HG03558 (cell line): ENCODE measurements around the gene GIT1.

Experiments used
- ATAC-seq: cut with Tn5 transposase; IDR thresholded peaks from one replicate; pipeline ENCODE4 v1.9.1; 2021; ENCODE audit warnings: moderate number of reproducible peaks; ENCODE audit not compliant: unreplicated experiment; ENCODE audit errors: extremely low read depth

The GIT1 gene

GRCh38 chr17:29617125-29617480 lies 27.7 kb upstream of the GIT1 start:
- peak; percentile 35 for ATAC-seq

- no peak for ATAC-seq
Observed at GRCh38 chr17:29616300-29617048, 27.0 kb upstream of the GIT1 start.

DNA sequence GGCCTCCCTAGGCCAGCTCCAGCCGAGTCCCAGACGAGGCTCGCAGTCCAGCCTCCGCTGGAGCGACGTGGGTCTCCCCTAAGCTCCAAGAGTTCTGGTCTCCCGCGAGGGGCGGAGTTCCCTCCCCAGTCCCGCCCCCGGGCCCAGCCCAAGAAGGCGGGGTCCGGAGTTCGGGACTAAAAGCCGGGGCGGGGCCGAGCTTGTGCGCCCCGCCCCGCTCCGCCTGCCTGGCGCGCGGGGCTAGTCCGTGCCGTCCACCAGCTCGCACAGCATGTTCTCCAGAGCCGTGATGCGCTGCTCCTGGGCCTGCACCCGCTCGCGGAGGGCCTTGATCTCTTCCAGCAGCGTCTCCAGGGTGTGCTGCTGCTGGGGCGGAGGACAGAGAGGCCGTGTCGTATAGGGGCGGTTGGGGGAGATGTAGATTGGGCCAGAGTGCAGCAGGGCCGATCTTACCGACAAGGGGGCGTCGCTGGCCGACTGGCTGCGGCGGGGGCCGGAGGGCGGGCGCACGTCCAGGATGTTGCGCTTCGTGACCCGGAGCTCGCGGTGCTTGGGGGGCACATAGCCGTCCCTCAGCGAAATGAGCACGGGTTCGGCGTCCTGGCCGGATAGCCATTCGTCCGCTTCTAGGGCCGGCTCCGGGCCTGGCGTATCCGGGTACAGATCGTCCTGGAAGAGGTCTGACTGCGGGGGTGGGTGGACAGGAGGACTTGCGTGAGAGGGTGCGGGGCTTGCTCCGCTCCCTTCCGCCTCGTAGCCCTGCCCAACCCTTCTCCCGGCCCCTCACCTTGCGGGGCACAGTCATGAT lies 26.2 kb upstream of the GIT1 start:
- no peak for ATAC-seq

- no peak for ATAC-seq
Observed at GRCh38 chr17:29615048-29615385, 25.6 kb upstream of the GIT1 start.

- no peak for ATAC-seq
Observed at GRCh38 chr17:29614349-29615047, 25.1 kb upstream of the GIT1 start.

GRCh38 chr17:29613856-29614255 lies 24.4 kb upstream of the GIT1 start:
- no peak for ATAC-seq

DNA sequence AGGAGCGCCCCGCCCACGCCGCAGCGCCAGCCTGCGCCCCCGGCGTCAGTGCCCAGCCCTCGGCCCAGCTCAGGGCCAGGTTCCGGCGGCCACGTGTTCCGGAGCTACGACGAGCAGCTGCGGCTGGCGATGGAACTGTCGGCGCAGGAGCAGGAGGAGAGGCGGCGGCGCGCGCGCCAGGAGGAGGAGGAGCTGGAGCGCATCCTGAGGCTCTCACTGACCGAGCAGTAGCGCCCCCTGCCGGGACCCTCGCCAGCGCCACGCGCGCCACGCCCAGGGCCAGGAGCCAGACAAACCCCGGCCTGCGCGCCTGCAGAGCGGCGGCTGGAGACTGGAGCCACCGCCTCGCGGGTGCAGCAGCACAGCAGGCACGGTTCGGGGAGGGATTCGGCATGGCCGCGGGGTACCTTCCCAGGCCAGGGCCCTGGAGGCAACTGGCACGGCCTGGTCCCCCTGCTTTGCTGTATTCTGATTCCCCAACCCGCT lies 23.9 kb upstream of the GIT1 start:
- ATAC-seq = no peak

- ATAC-seq = no peak
Observed at GRCh38 chr17:29612404-29613280, 23.2 kb upstream of the GIT1 start.

- no peak for ATAC-seq
Observed at GRCh38 chr17:29612094-29612403, 22.6 kb upstream of the GIT1 start.

- no peak for ATAC-seq
Observed at GRCh38 chr17:29611351-29612093, 22.1 kb upstream of the GIT1 start.

DNA sequence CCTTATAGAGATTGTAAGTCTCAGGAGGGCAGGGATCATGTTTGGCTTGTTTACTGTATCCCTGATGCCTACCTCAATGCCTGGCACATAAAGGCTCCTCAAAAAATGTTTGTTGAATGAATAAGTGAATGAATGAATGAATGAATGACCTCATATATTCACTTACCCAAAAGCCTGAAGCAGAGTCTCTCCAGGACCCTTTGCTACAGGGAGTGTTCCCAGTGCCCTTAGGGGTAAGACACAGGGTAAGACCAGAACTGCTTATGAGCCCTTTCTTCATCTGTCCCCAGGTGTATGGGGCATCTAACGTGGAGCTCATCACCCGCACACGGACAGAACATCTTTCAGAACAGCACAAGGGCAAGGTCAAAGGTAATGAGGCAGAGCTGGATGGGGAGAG lies 20.9 kb upstream of the GIT1 start:
- ATAC-seq = no peak

DNA sequence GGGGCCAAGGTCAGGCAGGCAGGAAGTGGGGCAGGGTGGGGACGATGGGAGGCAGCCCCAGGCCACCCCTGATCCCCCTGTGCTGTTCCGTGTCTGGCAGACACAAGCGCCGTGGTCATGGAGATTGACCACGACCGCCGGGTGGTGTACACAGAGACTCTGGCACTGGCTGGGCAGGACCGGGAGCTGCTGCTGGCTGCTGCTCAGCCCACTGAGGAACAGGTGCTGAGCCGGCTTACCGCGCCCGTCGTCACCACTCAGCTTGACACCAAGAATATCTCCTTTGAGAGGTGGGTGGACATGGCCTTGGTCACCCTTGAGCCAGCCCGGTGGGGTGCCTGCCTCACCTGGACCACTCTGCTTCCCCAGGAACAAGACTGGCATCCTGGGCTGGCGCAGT lies 19.5 kb upstream of the GIT1 start:
- ATAC-seq = no peak

- ATAC-seq = no peak
Observed at GRCh38 chr17:29607557-29608195, 18.2 kb upstream of the GIT1 start.

- no peak for ATAC-seq
Observed at GRCh38 chr17:29603109-29603674, 13.7 kb upstream of the GIT1 start.

- ATAC-seq = no peak
Observed at GRCh38 chr17:29597361-29598172, 8.1 kb upstream of the GIT1 start.

- ATAC-seq = no peak
Observed at GRCh38 chr17:29596811-29597210, 7.4 kb upstream of the GIT1 start.

DNA sequence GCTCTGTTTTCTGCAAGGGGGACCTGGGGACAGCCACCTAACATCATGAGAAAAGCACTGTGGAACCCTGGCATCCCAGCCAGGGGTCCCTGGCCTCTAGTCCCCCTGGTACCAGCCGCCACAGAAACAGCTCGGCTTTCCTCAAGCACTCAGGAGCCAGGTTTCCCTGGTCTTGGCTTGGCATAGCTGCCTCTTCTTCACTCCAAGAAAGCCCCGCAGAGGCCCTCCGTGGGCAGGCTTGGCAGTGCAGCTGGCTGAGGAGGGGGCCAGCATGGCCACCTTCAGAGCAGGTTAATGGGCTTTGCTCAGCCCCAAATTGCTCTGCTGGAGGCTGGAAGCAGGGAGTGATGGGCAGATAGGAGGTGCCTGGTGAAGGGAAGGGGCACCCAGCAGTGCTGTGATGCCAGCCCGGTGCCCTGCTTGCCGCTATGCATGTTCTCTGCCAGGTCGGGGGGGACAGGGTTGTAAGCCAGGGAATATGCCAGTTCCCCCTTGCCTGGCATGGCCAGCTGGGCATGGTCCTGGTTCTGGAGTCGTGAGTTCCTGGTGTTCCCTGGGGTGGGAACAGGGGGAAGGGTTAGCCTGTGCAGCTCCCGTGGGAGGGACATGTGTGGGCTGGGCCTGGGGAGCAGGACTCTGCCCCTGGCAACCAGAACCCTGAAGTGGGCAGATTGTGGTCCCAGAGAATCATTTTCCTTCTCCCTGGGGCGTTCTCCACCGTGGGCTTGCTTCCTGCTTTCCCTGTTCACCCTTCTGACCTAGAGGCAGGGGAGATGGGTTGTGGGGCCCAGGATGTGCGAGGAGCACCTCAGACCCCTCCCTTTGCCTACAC lies 6.7 kb upstream of the GIT1 start:
- ATAC-seq = no peak
